Measurements from ENCODE around the gene INHBB.

The INHBB gene

DNA sequence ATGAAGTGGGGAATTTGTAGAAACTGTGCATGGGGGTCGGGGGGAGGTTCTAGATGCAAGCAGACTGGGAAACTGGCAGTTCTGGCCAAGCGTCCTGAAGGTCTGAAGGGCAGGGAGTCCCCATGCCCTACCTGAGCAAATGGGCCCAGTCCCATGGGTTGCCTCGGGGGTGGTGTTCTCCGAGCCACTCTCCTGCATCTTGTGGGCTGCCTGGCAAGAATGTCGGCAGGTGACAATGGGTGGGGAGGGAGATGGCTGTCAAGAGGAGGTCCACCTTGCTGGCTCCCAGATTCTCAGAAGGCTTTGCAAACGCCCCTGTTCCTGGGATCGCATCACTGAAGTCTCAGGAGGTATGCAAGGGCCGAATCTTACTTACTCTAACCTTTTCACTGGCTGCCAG, 21.3 kb downstream of the INHBB start:
- H3K4me3 ChIP-seq (ENCODE audit: low read depth, low read length), result no peak overlapping the region
- TF ChIP-seq, protein P1, sequence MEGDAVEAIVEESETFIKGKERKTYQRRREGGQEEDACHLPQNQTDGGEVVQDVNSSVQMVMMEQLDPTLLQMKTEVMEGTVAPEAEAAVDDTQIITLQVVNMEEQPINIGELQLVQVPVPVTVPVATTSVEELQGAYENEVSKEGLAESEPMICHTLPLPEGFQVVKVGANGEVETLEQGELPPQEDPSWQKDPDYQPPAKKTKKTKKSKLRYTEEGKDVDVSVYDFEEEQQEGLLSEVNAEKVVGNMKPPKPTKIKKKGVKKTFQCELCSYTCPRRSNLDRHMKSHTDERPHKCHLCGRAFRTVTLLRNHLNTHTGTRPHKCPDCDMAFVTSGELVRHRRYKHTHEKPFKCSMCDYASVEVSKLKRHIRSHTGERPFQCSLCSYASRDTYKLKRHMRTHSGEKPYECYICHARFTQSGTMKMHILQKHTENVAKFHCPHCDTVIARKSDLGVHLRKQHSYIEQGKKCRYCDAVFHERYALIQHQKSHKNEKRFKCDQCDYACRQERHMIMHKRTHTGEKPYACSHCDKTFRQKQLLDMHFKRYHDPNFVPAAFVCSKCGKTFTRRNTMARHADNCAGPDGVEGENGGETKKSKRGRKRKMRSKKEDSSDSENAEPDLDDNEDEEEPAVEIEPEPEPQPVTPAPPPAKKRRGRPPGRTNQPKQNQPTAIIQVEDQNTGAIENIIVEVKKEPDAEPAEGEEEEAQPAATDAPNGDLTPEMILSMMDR (IDR thresholded peaks at IDR 0.05; ENCODE audit: borderline replicate concordance, insufficient read depth, low read depth, low read length), result no peak

DNA sequence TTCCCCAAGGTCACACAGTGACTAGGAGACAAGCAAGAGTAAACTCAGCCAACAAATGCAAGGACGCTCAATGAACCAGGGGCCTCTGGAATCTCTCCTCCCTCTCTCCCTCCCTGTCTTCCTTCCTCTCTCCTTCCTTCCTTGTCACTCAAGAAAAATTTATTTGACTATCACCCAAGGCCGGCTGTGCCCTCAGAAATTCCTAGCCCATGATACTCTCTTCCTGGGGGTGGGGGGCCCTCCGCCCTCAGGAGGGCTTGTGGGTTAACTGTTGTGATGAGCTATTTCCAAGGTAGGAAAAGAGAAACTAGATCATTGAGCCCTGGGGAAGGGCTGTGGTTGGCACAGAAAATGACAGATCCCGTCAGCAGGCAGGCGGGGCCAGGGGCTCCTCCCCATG, 21.7 kb downstream of the INHBB start:
- H3K4me3 ChIP-seq (ENCODE audit: low read depth, low read length), result no peak overlapping the region

DNA sequence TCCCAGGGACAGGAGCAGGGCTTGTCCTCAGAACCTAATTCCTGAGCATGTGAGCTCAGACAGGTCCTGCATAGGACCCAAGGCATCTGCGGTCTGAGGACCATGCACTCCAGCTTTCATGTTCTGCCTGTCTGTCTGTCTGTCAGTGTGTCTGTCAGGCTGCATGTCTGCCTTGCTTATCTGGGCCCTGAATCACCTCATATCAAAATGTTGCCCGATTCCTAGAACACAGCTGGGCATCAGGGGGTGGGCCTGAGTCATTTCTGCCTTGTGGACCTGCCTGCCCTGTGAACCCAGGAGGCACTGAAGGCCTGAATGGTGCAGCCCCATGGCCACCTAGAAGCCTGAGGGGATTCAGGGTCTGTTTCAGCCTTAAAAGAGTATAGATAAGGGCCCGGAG, 22.1 kb downstream of the INHBB start:
- H3K4me3 ChIP-seq (ENCODE audit: low read depth, low read length), result no peak overlapping the region
- TF ChIP-seq, protein P1 (IDR thresholded peaks at IDR 0.05; ENCODE audit: borderline replicate concordance, insufficient read depth, low read depth, low read length), result no peak

More for the DNA sequence above, 21.7 kb downstream of the INHBB start:
- TF ChIP-seq, protein P1 (IDR thresholded peaks at IDR 0.05; ENCODE audit: borderline replicate concordance, insufficient read depth, low read depth, low read length), result no peak

DNA sequence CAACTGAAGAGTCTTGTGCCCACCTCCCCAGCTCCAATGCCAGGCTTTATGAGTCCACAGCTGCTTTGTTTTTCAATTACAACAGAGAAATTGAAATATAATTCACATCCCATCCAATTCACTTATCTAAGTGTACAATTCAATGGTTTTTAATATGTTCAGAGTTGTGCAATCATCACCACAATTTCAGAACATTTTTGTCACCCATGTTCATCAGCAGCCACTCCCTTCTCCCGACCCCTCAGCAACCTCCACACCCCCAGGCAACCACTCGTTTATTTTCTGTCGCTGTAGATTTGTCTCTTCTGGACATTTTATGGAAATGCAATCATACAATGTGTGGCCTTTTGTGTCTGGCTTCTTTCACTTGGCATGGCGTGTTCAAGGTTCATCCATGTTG, 23.3 kb downstream of the INHBB start:
- TF ChIP-seq, protein P1 (IDR thresholded peaks at IDR 0.05; ENCODE audit: borderline replicate concordance, insufficient read depth, low read depth, low read length), result no peak
- no peak overlapping the region for H3K4me3 ChIP-seq (ENCODE audit: low read depth, low read length)

DNA sequence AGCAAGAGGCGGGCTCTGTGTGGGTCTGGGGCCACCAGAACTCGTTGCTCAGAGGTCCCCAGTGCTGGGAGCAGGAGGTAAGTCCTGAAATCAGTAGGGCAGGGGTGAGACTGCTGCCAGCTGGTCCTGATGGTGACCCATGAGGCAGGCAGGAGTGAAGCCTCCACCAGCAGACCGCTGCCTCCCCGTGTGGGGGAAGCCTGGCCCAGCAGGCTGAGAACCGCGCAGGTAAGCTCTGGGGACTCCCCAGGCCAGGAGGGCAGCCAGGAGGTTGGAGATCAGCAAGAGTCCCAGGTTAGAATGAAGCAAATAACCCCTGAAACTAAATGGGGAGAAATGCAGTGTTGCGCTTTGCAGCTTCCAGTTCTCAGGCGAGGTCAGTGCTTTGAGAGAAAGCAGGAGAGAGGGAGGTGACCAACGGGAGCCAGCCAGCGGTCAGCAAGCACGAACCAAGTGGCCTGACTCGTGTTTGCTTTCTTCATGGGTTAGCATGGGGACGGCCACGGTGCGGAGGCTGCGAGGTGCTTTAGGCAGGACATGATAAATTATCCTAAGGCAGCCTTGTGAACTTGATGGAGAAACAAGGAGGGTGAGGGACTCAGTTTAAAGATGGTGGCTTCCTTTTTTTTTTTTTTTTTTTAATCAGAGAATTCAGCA, 26.2 kb downstream of the INHBB start:
- H3K4me3 ChIP-seq (ENCODE audit: low read depth, low read length), result no peak overlapping the region
- TF ChIP-seq, protein P1 (IDR thresholded peaks at IDR 0.05; ENCODE audit: borderline replicate concordance, insufficient read depth, low read depth, low read length), result no peak

DNA sequence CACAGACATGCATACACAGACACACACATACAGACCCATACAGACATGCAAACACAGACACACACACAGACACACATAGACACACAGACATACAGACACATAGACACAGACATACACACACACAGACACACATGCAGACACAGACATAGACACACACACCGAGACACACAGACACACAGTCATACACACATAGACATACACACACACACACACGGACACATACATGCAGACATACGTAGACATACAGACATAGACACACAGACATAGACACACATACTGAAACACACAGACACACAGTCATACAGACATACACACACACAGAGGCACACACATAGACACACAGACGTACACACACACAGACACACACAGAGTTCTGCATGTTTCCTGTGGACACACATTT, 26.9 kb downstream of the INHBB start:
- TF ChIP-seq, protein P1 (IDR thresholded peaks at IDR 0.05; ENCODE audit: borderline replicate concordance, insufficient read depth, low read depth, low read length), result no peak
- H3K4me3 ChIP-seq (ENCODE audit: low read depth, low read length), result no peak overlapping the region

DNA sequence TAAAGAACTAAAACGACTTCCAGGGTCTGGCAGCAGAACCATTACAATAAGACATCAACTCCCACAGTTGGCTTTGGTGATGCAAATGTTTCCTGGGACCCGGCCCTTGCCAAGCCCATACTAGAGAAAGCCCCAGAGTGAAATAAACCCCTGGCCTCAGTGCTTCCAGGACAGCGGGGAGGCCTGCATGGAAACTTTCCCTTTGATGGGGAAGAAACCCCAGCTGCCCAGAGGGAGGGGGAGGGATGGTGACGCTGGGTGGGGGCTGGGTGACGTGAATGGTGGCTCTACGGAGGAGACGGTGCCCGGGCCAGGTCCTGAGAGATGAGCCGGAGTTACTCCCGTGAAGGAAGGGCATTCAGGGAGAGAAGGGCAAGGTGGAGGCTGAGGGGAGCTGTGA, 27.5 kb downstream of the INHBB start:
- no peak overlapping the region for H3K4me3 ChIP-seq (ENCODE audit: low read depth, low read length)

More for the DNA sequence above, 27.5 kb downstream of the INHBB start:
- TF ChIP-seq, protein P1 (IDR thresholded peaks at IDR 0.05; ENCODE audit: borderline replicate concordance, insufficient read depth, low read depth, low read length), result no peak

Measured in GM12875 (cell line).